ENCODE measurements around the gene CACNA1C.

Gene CACNA1C

GRCh38 chr12:2324387-2324786, 271.6 kb downstream of the CACNA1C start:
- Histone ChIP-seq H3K79me2 (ENCODE audit: insufficient read depth, low read depth) (no peaks in the 10 kb centered on the region), H3K4me2 (no peak overlapping the region)

GRCh38 chr12:2325519-2325918, 272.7 kb downstream of the CACNA1C start:
- no peak overlapping the region for H3K9ac ChIP-seq
- H3K36me3 ChIP-seq (ENCODE audit: insufficient read depth), result no peaks in the 10 kb centered on the region
- H2AFZ ChIP-seq (ENCODE audit: low read depth), result no peak overlapping the region
- no peaks in the 10 kb centered on the region for H4K20me1 ChIP-seq (ENCODE audit: insufficient read depth)
- no peaks in the 10 kb centered on the region for H3K79me2 ChIP-seq (ENCODE audit: insufficient read depth, low read depth)
- no peak overlapping the region for H3K27ac ChIP-seq
- no peaks in the 10 kb centered on the region for H3K27me3 ChIP-seq (ENCODE audit: insufficient read depth, low read depth)
- no peak for TF ChIP-seq CTCF (conservative IDR thresholded peaks at IDR 0.05; ENCODE audit: low read depth, low read length)
- H3K4me2 ChIP-seq, result no peak overlapping the region
- no peak overlapping the region for H3K4me3 ChIP-seq (IDR thresholded peaks at IDR 0.05; ENCODE audit: insufficient read depth, low read depth, low read length)
- no peaks in the 10 kb centered on the region for H3K4me1 ChIP-seq (ENCODE audit: low read depth, poor library complexity, severe bottlenecking)

More at GRCh38 chr12:2324387-2324786, 271.6 kb downstream of the CACNA1C start:
- Histone ChIP-seq H3K4me1 (ENCODE audit: low read depth, poor library complexity, severe bottlenecking) (no peaks in the 10 kb centered on the region), H3K4me3 (IDR thresholded peaks at IDR 0.05; ENCODE audit: insufficient read depth, low read depth, low read length) (no peak overlapping the region), H3K27ac (no peak overlapping the region), H4K20me1 (ENCODE audit: insufficient read depth) (no peaks in the 10 kb centered on the region), H3K36me3 (ENCODE audit: insufficient read depth) (no peaks in the 10 kb centered on the region), H3K27me3 (ENCODE audit: insufficient read depth, low read depth) (no peaks in the 10 kb centered on the region), H2AFZ (ENCODE audit: low read depth) (no peak overlapping the region), H3K9ac (no peak overlapping the region)
- no peak for TF ChIP-seq CTCF (conservative IDR thresholded peaks at IDR 0.05; ENCODE audit: low read depth, low read length)

- no peak for TF ChIP-seq CTCF (conservative IDR thresholded peaks at IDR 0.05; ENCODE audit: low read depth, low read length)
- no peaks in the 10 kb centered on the region for H3K4me1 ChIP-seq (ENCODE audit: low read depth, poor library complexity, severe bottlenecking)
- H4K20me1 ChIP-seq (ENCODE audit: insufficient read depth), result no peaks in the 10 kb centered on the region
- no peak overlapping the region for H3K27ac ChIP-seq
- no peaks in the 10 kb centered on the region for H3K36me3 ChIP-seq (ENCODE audit: insufficient read depth)
- no peak overlapping the region for H3K9ac ChIP-seq
- no peak overlapping the region for H3K4me3 ChIP-seq (IDR thresholded peaks at IDR 0.05; ENCODE audit: insufficient read depth, low read depth, low read length)
- no peaks in the 10 kb centered on the region for H3K27me3 ChIP-seq (ENCODE audit: insufficient read depth, low read depth)
- H3K79me2 ChIP-seq (ENCODE audit: insufficient read depth, low read depth), result no peaks in the 10 kb centered on the region
- H3K4me2 ChIP-seq, result no peak overlapping the region
- H2AFZ ChIP-seq (ENCODE audit: low read depth), result no peak overlapping the region
These were observed 273.7 kb downstream of the CACNA1C start for GRCh38 chr12:2326470-2326869.

GRCh38 chr12:2328661-2329060, 275.9 kb downstream of the CACNA1C start:
- Histone ChIP-seq H2AFZ (ENCODE audit: low read depth) (no peak overlapping the region), H3K9ac (no peak overlapping the region), H3K4me3 (IDR thresholded peaks at IDR 0.05; ENCODE audit: insufficient read depth, low read depth, low read length) (no peak overlapping the region), H3K27me3 (ENCODE audit: insufficient read depth, low read depth) (no peaks in the 10 kb centered on the region), H3K4me2 (no peak overlapping the region), H4K20me1 (ENCODE audit: insufficient read depth) (no peaks in the 10 kb centered on the region), H3K36me3 (ENCODE audit: insufficient read depth) (no peaks in the 10 kb centered on the region), H3K4me1 (ENCODE audit: low read depth, poor library complexity, severe bottlenecking) (no peaks in the 10 kb centered on the region), H3K27ac (no peak overlapping the region), H3K79me2 (ENCODE audit: insufficient read depth, low read depth) (no peaks in the 10 kb centered on the region)
- TF ChIP-seq CTCF (conservative IDR thresholded peaks at IDR 0.05; ENCODE audit: low read depth, low read length), result no peak
